NCI-H748 (cell line): Measurements from ENCODE around the gene CPA5.
A peak's percentile ranks its signal among the peaks of the same experiment; 100 is the strongest.
"Not testable (repeated sequence)": the region's sequence is repeated elsewhere in the genome, so short reads cannot be mapped to it uniquely, and the experiment has no call there.

Source experiments
- DNase-seq: peaks from one replicate; lab custom pipeline; 2025; ENCODE audit not compliant: unreplicated experiment; lab: John Stamatoyannopoulos, UW

CPA5 gene

GRCh38 chr7:130344271-130344866 is at the start of gene CPA5:
Gene CPA5 (plus strand): TSS chr7:130344816. CDS start chr7:130346486, 1,670 bp downstream.
- DNase-seq: no peak

GRCh38 chr7:130296221-130296951 is 48.2 kb upstream of the CPA5 start:
- DNase-seq: no peak

GRCh38 chr7:130297628-130298543 is 46.7 kb upstream of the CPA5 start:
- DNase-seq: peak; percentile 85

GRCh38 chr7:130298544-130299326 is 45.9 kb upstream of the CPA5 start:
- no peak for DNase-seq

GRCh38 chr7:130299866-130300265 is 44.8 kb upstream of the CPA5 start:
- no peak for DNase-seq

- DNase-seq: no peak
Measured at GRCh38 chr7:130301501-130302020, 43.1 kb upstream of the CPA5 start.

- no peak for DNase-seq
Measured at GRCh38 chr7:130302649-130303048, 42.0 kb upstream of the CPA5 start.

GRCh38 chr7:130303127-130303526 is 41.5 kb upstream of the CPA5 start:
- DNase-seq: no peak

- DNase-seq: no peak
Measured at GRCh38 chr7:130303551-130303950, 41.1 kb upstream of the CPA5 start.

- DNase-seq: no peak
Measured at GRCh38 chr7:130303982-130304381, 40.6 kb upstream of the CPA5 start.

GRCh38 chr7:130304878-130305277 is 39.7 kb upstream of the CPA5 start:
- DNase-seq: no peak

GRCh38 chr7:130305433-130306042 is 39.1 kb upstream of the CPA5 start:
- DNase-seq: no peak

GRCh38 chr7:130309986-130310385 is 34.6 kb upstream of the CPA5 start:
- DNase-seq: no peak

GRCh38 chr7:130314305-130314704 is 30.3 kb upstream of the CPA5 start:
- DNase-seq: no peak

GRCh38 chr7:130319541-130319940 is 25.1 kb upstream of the CPA5 start:
- DNase-seq: no peak

GRCh38 chr7:130321542-130322229 is 22.9 kb upstream of the CPA5 start:
- DNase-seq: not testable (repeated sequence)

- DNase-seq: peak; percentile 50
Measured at GRCh38 chr7:130322615-130323014, 22.0 kb upstream of the CPA5 start.

- DNase-seq: no peak
Measured at GRCh38 chr7:130324306-130324943, 20.2 kb upstream of the CPA5 start.

- peak; percentile 69 for DNase-seq
Measured at GRCh38 chr7:130329681-130330080, 14.9 kb upstream of the CPA5 start.
